Sciatic nerve (tissue), 2 donors: ENCODE results near the gene IQCK. TPM values are rescaled to one million over a fixed set of nuclear protein-coding genes. Genes with fewer than 3 reads are reported as not detected.
"Not testable (repeated sequence)": the region's sequence is repeated elsewhere in the genome, so short reads cannot be mapped to it uniquely, and the experiment has no call there.

Experiments
- ATAC-seq: fragments of 200-7000 bp; cut with Tn5 transposase; one replicate; pipeline ENCODE4 v1.9.1; 2020; ENCODE audit warnings: mild to moderate bottlenecking, moderate library complexity
- DNase-seq: peaks from one replicate; pipeline ENCODE4 v3.0.0-alpha.2; 2020; ENCODE audit warnings: low spot score
- intact Hi-C: fragments of 100-400 bp; cut with DNase I; formaldehyde crosslinking; loops from one replicate; pipeline ENCODE4 v1.14.2; 2022
- total RNA-seq: library from RNA; stranded (reverse); fragmentation: NEBNext Ultra II Directional; extraction: Animal tissue kit (Norgen Biotek cat#: 25700); gene quantifications from one replicate; pipeline ENCODE4 v1.2.1, GENCODE V29; 2021
- donor health status: DM: no; HTN: no; CAD: no.
- donor health status: DM: no; HTN: no; CAD: no.

Gene IQCK
- total RNA-seq, 1 donor from 2014 or later, result 24.5 TPM

DNA sequence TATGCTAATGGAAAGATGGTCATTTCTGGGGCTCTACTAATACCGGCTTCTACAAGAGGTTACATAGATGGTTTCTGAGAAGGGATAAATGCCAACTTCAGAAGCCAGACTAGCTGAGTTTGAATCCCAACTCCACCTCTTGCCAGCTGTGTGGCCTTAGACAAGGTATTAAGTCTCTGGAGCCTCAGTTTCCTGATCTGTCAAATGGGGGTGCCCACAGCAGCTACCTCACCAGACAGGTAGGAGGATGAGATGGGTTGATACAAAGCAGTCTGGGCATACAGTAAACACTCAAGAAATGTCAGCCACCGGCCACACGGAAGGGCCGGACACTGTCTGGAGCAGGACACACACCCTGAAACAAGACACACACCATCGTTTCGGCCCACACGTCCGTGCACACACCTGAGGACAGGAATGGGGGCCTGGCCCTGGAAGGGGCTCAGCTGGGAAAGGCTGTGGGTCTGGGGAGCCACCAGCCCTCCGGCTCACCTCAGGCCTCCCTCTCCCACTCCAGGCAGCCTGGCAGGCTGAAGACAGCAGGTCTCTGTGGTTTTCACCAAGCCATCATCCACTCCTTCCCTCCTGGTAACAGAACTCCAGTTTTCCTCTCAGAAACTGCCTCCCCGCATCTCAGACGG, 5.5 kb upstream of the IQCK start:
- intact Hi-C loops, result loop anchor here (10.0 kb wide), 1 partner anchor 172 kb away; the partner anchor contains the start of gene GPRC5B
- ATAC-seq (no peak), DNase-seq (no peak)

DNA sequence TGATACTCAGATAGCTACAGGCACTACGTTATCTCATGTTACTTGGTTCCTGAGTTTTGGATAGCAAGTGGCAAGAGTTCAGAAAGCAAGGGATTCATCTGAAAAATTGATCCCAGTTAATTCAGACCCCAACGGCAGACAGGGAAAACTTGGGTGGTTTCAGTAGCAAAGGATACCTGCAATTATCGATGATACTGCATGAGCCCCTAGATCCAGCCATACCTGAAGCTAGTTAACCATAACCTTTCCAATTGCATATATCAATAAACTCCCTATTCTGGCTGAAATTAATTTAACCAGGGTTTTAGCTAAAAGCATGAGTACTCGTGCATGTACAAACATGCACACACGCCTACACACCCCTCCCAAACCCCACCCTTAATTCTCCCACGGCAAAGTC, 4.4 kb upstream of the IQCK start:
- DNase-seq (no peak), ATAC-seq (no peak)
- intact Hi-C loops, result loop anchor here (10.0 kb wide), 1 partner anchor 171 kb away; the partner anchor contains the start of gene GPRC5B

DNA sequence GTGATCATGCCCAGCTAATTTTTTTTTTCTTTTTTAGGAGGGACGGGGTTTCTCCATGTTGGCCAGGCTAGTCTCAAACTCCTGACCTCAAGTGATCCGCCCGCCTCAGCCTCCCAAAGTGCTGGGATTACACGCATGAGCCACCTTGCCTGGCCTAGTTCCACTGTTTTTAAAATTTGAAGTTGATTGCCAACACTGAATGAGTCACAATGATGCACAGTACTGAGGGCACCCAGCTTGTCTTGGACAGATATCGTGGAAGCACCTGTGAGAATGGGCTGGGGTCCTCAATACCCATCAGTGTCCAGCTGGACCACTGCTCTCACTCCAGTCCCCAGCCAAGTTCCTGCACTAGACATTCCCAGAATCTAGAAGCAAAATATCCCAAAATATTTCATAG, 2.5 kb upstream of the IQCK start:
- DNase-seq (no peak), ATAC-seq (no peak)
- intact Hi-C loops, result loop anchor here (10.0 kb wide), 1 partner anchor 169 kb away; the partner anchor contains the start of gene GPRC5B

DNA sequence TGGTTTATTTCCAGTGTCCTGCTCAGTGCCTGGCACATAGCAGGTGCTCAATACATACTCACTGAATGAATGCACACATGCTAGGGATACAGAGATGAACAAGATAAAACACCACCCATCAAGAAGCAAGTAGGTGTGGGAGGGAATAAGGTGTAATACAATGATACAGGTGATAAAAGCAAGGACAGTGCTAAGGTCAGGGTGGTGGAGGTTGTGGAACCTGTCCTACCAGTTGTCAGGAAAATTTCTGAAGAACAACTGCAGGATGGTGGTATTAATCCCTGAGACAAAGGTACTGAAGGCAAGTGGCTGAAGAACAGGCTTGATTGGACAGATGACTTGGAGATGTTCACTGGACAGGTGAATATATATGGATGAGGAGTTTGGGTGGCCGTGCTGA, 1.9 kb upstream of the IQCK start:
- ATAC-seq, result no peak
- intact Hi-C loops, result loop anchor here (10.0 kb wide), 1 partner anchor 169 kb away; the partner anchor contains the start of gene GPRC5B

DNA sequence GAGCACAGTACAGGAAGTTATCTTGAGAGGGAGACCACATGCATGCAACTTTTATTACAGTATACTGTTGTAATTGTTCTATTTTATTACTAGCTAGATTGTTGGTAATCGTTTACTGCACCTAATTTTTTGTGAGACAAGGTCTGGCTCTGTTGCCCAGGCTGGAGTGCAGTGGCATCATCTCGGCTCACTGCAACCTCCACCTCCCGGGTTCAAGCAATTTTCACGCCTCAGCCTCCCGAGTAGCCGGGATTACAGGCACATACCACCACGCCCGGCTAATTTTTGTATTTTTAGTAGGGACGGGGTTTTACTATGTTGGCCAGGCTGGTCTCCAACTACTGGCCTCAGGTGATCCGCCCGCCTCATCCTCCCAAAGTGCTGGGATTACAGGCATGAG, 1.3 kb upstream of the IQCK start:
- ATAC-seq, result not testable (repeated sequence)
- DNase-seq, result peak; percentile 38
- intact Hi-C loops, result loop anchor here (10.0 kb wide), 1 partner anchor 168 kb away; the partner anchor contains the start of gene GPRC5B

More for the DNA sequence above, 1.9 kb upstream of the IQCK start:
- DNase-seq, result no peak

DNA sequence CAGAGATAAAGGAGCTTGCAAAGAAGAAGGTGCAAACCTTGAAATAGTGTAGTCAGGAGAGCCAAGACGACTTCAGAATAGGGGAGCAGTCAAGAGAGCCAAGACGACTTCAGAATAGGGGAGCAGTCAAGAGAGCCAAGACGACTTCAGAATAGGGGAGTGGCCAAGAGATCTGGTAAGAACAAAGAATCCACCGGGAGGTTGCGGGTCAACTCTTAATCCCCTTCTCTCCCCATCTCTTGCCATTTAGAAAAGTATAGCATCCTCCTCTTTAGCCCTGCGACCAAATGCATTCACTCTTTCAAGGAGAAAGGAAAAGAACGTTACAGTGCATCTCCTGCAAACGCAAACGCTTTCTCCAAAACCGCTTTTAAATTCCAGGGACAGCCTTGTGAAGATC, 757 bp upstream of the IQCK start:
- intact Hi-C loops, result loop anchor here (10.0 kb wide), 1 partner anchor 167 kb away; the partner anchor contains the start of gene GPRC5B
- DNase-seq (peak; percentile 34), ATAC-seq (peak; percentile 7)

DNA sequence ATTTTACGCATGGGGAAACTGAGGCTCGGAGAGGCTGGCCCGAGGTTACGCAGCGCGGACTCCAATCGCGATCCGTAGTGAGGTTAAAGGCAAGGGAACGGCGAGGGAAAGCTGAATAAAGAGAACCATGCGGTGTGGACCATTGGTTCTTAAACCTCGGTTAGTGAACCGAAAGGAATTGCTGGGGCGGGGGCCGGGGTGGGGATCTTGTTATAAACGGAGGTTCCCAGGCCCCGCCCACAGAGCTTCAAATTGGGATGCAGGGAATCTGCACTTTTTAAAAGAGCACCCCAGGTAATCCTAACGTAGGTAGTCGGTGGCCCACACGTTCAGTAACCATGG, 524 bp downstream of the IQCK start:
- ATAC-seq (no peak), DNase-seq (peak; percentile 62)
- intact Hi-C loops, result loop anchor here (10.0 kb wide), 1 partner anchor 166 kb away; the partner anchor contains the start of gene GPRC5B

DNA sequence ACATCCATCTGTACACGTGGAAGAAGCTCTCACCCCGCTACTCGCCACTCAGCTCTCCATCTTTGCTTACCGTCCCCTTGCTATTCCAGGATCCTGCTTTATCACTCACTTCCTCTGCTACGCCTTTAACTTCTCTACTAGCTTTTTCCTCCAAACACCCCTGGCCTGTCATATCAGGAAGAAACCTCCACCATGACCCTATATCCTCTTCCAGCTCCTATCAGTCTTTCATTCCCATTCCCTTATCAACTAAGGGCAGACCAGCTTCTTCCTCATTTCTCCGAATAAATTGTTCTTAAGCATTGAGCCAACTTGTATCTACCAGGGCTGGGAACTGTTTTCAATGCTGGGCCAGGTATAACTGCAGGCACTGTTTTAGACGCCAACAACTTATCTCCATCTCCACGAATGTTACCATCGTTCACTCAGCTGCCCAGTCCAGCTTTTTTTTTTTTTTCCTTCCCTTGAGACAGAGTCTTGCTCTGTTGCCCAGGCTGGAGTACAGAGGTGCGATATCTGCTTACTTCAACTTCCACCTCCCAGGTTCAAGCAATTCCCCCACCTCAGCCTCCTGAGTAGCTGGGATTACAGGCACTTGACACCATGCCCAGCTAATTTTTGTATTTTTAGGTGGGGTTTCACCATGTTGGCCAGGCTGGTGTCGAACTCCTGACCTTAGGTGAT, 4.3 kb downstream of the IQCK start:
- no peak for ATAC-seq
- intact Hi-C loops, result no loop called here
- no peak for DNase-seq

DNA sequence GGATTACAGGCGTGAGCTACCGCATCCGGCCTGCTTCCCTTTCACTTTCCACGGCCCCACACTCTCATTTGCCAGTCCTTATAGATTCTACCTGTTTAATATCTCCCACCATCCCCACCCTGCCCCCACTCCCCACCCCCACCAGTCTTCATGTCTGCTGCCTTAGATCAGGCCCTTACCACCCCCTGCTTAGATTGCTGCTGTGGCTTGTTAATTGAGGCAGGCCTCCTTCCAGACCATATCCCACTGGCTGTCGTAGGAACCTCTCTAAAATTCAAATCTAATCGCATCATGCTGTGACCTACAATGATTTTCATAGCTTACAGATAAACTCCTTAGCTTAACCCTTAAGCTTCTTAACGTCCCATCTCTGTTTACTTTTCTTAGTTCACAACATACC, 4.9 kb downstream of the IQCK start:
- ATAC-seq (no peak), DNase-seq (no peak)
- intact Hi-C loops, result no loop called here

DNA sequence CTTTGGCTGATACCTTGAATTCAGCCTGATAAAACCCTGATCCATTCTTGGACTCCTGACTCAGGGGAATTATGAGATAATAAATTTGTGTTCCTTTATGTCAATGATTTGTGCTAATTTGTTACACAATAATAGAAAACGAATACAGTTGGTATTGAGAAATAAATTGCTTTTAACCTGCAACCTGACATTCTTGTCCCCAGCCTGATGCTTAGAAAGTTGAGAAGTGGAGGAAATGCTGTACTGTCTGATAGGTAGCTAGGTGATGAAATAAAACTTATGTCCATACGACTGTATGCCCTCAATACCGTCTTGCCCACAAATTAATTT, 10.5 kb downstream of the IQCK start:
- intact Hi-C loops, result no loop called here
- DNase-seq (no peak), ATAC-seq (no peak)

DNA sequence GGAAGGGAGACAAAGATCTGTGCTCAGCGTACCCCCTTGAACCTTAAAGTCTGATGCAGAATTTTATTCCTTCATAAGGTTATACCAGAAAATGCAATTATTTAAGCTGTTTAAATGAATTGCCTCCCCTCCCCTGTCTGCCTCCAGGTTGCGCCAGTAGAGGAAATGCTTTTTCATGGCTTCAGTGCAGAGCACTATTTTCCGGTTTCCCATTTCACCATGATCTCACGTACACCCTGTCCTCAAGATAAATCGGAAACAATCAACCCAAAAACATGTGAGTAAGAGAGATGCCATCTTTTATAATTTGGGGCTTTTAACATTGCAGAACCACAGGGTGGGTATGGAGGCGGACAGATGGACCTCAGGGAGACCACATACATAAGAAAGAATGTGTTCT, 15.5 kb downstream of the IQCK start:
- no peak for DNase-seq
- intact Hi-C loops, result no loop called here
- ATAC-seq, result no peak

DNA sequence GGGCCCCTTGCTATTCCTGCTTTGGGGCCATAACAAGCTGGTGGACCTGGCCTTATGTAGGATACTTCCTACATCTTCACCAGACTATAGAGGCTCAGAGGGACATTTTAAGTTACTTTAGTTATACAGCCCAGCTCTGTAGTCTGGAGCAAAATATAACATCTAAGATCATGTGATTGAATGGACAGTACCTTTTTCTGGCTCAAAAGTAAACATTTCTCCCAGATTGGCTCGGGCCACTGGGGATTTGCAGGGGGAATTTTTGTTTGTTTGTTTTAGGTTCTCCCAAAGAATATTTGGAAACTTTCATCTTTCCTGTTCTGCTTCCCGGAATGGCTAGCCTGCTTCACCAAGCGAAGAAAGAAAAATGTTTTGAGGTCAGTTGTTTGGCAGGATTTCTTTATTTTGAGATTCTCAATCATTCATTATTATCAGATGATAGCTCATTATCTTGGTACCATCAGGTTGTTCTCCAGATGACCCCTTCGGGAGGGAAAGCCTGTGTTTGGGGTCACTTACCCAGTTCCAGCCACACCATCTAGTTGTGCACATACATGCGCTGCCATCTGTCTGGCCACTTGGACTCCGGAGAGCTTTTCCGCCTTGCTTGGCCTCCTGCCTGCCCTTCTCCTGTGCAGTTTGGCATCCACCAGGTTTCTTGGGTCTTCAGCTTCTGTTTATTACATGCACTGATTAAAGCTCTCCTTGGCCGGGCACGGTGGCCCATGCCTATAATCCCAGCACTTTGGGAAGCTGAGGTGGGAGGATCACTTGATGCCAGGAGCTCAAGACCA, 17.2 kb downstream of the IQCK start:
- peak; percentile 60 for DNase-seq
- peak; percentile 61 for ATAC-seq
- intact Hi-C loops, result no loop called here

DNA sequence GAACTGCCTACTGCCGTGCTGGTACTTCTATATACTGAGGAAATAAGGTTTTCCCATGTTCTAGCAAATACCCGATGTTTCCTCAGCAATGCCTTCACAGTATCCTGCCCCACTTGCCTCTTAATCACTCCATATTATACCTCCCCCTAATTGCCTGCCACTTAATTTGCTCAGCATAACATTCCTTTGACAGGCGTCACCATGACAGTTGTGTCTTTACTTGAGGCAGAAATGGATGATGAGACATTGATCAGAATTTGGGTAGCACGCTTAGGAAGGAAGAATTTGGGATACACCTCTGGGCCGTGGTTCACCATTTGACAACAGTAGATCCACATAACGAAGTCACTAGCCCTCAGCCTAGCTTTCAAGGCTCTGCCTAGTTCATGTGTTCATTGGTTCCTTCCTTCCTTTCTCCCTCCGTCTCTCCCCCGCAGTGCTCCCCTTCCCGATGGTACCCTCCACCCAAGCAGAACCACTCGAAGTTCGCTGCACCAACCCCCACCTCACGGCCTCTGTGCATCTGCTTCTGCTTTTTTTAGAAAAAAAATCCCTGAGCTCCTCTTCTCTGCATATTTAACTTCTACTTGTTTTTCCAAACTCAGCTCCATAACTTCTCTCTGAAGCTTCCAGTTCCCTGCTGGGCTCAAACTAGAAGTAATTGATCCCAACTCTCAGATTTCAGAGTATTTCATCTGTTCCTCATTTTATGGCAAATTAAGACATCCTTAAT, 19.4 kb downstream of the IQCK start:
- intact Hi-C loops, result no loop called here
- peak; percentile 21 for ATAC-seq
- DNase-seq, result peak; percentile 54

DNA sequence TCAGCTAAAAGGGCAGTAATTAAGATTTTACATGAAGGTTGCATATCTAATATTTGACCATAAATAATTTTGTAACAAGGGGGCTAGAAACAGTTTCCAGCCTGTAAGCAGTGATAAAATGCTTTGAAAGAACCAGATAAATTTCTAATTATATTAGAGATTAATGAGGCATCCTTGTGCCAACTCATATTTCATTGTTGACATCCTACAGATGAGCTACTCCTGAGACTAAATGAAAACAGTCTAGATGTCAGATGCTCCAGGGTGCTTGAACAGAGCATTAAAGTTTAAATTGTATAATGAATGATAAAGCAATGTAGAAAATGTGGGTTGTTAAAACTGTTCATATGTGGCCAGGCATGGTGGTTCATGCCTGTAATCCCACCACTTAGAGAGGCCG, 23.3 kb downstream of the IQCK start:
- intact Hi-C loops, result no loop called here
- no peak for DNase-seq
- ATAC-seq, result no peak

DNA sequence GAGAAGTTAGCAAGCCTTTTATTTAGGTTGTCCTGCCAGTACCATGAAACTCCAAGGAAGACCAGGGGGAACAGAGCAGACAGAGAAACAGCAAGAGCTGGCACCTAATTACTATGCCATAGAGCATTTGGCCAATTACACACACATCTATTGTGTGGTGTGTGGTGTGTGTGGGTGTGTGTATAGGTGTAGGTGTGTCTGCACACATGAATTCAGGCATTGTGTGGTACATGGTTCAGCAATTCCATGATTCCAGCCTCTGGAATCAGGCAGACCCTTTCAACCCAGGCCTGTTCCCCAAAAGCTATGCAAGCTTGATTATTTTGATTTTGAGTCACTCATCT, 25.7 kb downstream of the IQCK start:
- DNase-seq (no peak), ATAC-seq (no peak)
- intact Hi-C loops, result no loop called here

DNA sequence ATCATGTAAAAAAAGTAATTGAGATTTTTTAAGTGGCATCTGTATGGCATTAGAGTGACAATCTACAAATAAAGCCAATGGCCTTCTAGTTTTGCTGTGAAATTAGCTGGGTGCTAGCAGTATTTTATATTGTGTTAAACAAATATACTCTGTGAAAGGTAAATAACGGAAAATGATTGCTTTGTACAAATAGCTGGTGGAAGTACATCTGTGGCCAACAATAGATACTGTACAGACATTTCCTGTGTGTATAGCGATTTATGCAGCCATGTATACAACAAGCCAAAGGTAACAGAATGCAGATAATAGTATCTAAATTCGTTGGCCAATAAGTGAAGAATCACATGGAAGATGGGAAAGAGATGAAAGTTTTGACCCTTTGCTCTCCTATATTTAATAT, 26.6 kb downstream of the IQCK start:
- intact Hi-C loops, result no loop called here
- ATAC-seq (no peak), DNase-seq (no peak)

DNA sequence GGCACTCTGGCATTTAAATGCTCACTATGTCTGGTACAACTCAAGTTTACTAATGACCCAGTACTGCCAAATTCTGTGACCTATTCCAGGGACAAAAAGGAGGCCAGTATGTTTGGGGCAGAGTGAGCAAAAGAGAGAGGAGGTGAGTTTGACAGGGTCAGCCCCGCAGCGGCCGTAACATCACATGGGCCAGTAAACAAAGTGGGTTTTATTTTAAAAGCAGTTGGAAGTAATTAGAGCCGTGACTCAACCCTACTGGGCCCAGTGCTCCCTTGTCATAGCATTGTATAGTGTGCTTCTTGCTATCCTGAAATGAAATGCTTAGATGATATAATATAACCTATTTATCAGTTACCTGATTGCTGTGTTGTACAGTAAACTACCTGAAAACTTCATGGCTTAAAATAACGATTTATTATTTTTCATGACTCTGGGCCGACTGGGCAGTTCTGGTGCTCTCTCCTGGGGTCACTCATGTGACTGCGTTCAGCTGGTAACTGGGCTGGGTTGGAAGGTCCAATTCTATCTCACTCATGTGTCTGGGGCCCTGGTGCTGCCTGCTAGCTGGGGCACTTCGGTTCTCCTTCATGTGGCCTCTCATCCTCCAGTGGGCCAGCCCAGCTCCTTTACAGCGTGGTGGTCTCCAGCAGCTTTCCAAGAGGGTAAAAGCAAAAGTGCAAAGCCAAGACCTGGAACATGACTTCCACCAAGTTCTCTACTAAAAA, 27.4 kb downstream of the IQCK start:
- peak; percentile 89 for ATAC-seq
- DNase-seq, result no peak
- intact Hi-C loops, result no loop called here

DNA sequence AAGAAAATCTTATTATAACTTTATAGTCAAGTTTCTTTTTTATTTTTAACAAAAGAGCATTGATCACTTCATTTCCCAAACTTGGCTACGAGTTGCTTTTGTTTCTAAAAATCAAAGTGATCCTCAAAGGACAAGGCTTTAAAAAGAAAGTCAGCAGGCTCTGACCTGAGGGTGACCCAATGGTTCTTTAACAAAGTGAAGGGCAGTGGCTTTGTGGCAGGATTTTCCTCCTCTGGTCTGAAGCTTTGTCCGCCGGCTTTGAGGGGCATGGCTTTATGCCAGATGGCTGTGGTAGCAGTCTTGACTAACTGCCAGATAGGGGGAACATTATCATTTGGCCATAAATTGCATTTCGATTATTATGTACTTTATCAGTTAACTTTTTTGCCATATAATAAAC, 28.5 kb downstream of the IQCK start:
- peak; percentile 59 for ATAC-seq
- intact Hi-C loops, result no loop called here
- no peak for DNase-seq
